ENCODE data around the gene PLD5.
"Not testable (repeated sequence)": the region's sequence is repeated elsewhere in the genome, so short reads cannot be mapped to it uniquely, and the experiment has no call there.

The PLD5 gene

GRCh38 chr1:242477944-242478343, 46.6 kb downstream of the PLD5 start:
- no peak for DNase-seq (ENCODE audit: low read depth)

GRCh38 chr1:242470774-242471173, 53.7 kb downstream of the PLD5 start:
- DNase-seq (ENCODE audit: low read depth), result no peak

- no peak for DNase-seq (ENCODE audit: low read depth)
Observed at GRCh38 chr1:242468784-242469183, 55.7 kb downstream of the PLD5 start.

- DNase-seq (ENCODE audit: low read depth), result peak; percentile 6
Observed at GRCh38 chr1:242467556-242468145, 56.8 kb downstream of the PLD5 start.

- DNase-seq (ENCODE audit: low read depth), result no peak
Observed at GRCh38 chr1:242462867-242463266, 61.6 kb downstream of the PLD5 start.

GRCh38 chr1:242459740-242460139, 64.8 kb downstream of the PLD5 start:
- DNase-seq (ENCODE audit: low read depth), result not testable (repeated sequence)

GRCh38 chr1:242456726-242457269, 67.7 kb downstream of the PLD5 start:
- no peak for DNase-seq (ENCODE audit: low read depth)

- DNase-seq (ENCODE audit: low read depth), result no peak
Observed at GRCh38 chr1:242455052-242455361, 69.5 kb downstream of the PLD5 start.

GRCh38 chr1:242454262-242455051, 70.0 kb downstream of the PLD5 start:
- peak; percentile 3 for DNase-seq (ENCODE audit: low read depth)

GRCh38 chr1:242452573-242452972, 71.9 kb downstream of the PLD5 start:
- DNase-seq (ENCODE audit: low read depth), result no peak

GRCh38 chr1:242449661-242450060, 74.8 kb downstream of the PLD5 start:
- no peak for DNase-seq (ENCODE audit: low read depth)

- no peak for DNase-seq (ENCODE audit: low read depth)
Observed at GRCh38 chr1:242448910-242449645, 75.4 kb downstream of the PLD5 start.

- DNase-seq (ENCODE audit: low read depth), result no peak
Observed at GRCh38 chr1:242447689-242448088, 76.8 kb downstream of the PLD5 start.

GRCh38 chr1:242440757-242441156, 83.7 kb downstream of the PLD5 start:
- DNase-seq (ENCODE audit: low read depth), result no peak

- no peak for DNase-seq (ENCODE audit: low read depth)
Observed at GRCh38 chr1:242435200-242435599, 89.3 kb downstream of the PLD5 start.

- no peak for DNase-seq (ENCODE audit: low read depth)
Observed at GRCh38 chr1:242432491-242433095, 91.9 kb downstream of the PLD5 start.

GRCh38 chr1:242431786-242432185, 92.7 kb downstream of the PLD5 start:
- DNase-seq (ENCODE audit: low read depth), result no peak

- DNase-seq (ENCODE audit: low read depth), result no peak
Observed at GRCh38 chr1:242430956-242431355, 93.5 kb downstream of the PLD5 start.

GRCh38 chr1:242428399-242429190, 95.9 kb downstream of the PLD5 start:
- DNase-seq (ENCODE audit: low read depth), result no peak

GRCh38 chr1:242427519-242427918, 97.0 kb downstream of the PLD5 start:
- no peak for DNase-seq (ENCODE audit: low read depth)

- no peak for DNase-seq (ENCODE audit: low read depth)
Observed at GRCh38 chr1:242426271-242426905, 98.1 kb downstream of the PLD5 start.

All from non-pigmented ciliary epithelial cell (primary cell).